Loucy (cell line): ENCODE measurements around the gene NCAM1.
"Not testable (repeated sequence)": the region's sequence is repeated elsewhere in the genome, so short reads cannot be mapped to it uniquely, and the experiment has no call there.

Experiments used
- EZH2phosphoT487 ChIP-seq: fragments of 200-600 bp; IDR thresholded peaks from 2 replicates; pipeline ENCODE4 v1.6.1; 2018; ENCODE audit warnings: antibody characterized with exemption, mild to moderate bottlenecking, moderate library complexity, borderline replicate concordance
- TF ChIP-seq, protein P1 (sequence below): fragments of 200-600 bp; sonication (generic); conservative IDR thresholded peaks from 2 replicates; pipeline ENCODE4 v1.5.1; 2014; ENCODE audit warnings: mild to moderate bottlenecking, antibody characterized with exemption, low read length

DNA sequence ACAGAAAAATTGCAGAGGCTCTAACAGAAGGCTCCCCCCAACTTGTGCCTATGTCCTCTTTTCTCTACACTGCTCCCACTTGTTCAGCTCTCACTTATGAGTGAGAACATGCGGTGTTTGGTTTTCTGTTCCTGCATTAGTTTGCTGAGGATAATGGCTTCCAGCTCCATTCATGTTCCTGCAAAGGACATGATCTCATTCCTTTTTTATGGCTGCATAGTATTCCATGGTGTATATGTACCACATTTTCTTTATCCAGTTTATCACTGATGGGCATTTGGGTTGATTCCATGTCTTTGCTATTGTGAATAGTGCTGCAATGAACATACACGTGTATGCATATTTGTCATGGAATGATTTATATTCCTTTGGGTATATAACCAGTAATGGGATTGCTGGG is 91.8 kb downstream of the NCAM1 start:
- TF ChIP-seq, protein P1, sequence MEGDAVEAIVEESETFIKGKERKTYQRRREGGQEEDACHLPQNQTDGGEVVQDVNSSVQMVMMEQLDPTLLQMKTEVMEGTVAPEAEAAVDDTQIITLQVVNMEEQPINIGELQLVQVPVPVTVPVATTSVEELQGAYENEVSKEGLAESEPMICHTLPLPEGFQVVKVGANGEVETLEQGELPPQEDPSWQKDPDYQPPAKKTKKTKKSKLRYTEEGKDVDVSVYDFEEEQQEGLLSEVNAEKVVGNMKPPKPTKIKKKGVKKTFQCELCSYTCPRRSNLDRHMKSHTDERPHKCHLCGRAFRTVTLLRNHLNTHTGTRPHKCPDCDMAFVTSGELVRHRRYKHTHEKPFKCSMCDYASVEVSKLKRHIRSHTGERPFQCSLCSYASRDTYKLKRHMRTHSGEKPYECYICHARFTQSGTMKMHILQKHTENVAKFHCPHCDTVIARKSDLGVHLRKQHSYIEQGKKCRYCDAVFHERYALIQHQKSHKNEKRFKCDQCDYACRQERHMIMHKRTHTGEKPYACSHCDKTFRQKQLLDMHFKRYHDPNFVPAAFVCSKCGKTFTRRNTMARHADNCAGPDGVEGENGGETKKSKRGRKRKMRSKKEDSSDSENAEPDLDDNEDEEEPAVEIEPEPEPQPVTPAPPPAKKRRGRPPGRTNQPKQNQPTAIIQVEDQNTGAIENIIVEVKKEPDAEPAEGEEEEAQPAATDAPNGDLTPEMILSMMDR, result not testable (repeated sequence)
- not testable (repeated sequence) for TF ChIP-seq EZH2phosphoT487
